Mesendoderm (in vitro differentiated cells): Measurements from ENCODE around the gene CCL7.

Experiments used
- DNase-seq: peaks from one replicate; pipeline ENCODE4 v3.0.0; 2013
- H2AK5ac ChIP-seq: 2 replicates; pipeline ENCODE4 v1.6.1; 2013; ENCODE audit warnings: low read length, inconsistent platforms
- H2BK120ac ChIP-seq: 2 replicates; pipeline ENCODE4 v1.6.1; 2013; ENCODE audit warnings: low read depth, mild to moderate bottlenecking, low read length, moderate library complexity, mixed read lengths
- H2BK15ac ChIP-seq: replicated peaks from 2 replicates; pipeline ENCODE4 v1.6.1; 2013; ENCODE audit warnings: low read depth, mild to moderate bottlenecking, moderate library complexity
- H2BK5ac ChIP-seq: 2 replicates; pipeline ENCODE4 v1.6.1; 2013; ENCODE audit warnings: low read length, inconsistent platforms
- H3K18ac ChIP-seq: 2 replicates; pipeline ENCODE4 v1.6.1; 2013; ENCODE audit warnings: mild to moderate bottlenecking, low read length, mixed read lengths
- H3K23ac ChIP-seq: one replicate; pipeline ENCODE4 v1.6.1; 2013; ENCODE audit warnings: low read length
- H3K27ac ChIP-seq: 2 replicates; pipeline ENCODE4 v1.5.1; 2013; ENCODE audit warnings: low read depth, mild to moderate bottlenecking, inconsistent platforms, low read length, moderate library complexity
- H3K27me3 ChIP-seq: 2 replicates; pipeline ENCODE4 v1.6.1; 2013; ENCODE audit warnings: low read length, control low read depth, mild to moderate bottlenecking, inconsistent platforms; ENCODE audit not compliant: insufficient read depth, poor library complexity
- H3K36me3 ChIP-seq: 2 replicates; pipeline ENCODE4 v1.6.1; 2013; ENCODE audit warnings: low read length, inconsistent platforms; ENCODE audit not compliant: control insufficient read depth, insufficient read depth
- H3K4ac ChIP-seq: one replicate; pipeline ENCODE4 v1.6.1; 2013; ENCODE audit warnings: low read depth, mild to moderate bottlenecking, low read length, moderate library complexity
- H3K4me1 ChIP-seq: 2 replicates; pipeline ENCODE4 v1.6.1; 2013; ENCODE audit warnings: low read depth, low read length, inconsistent platforms; ENCODE audit not compliant: control insufficient read depth
- H3K4me2 ChIP-seq: 2 replicates; pipeline ENCODE4 v1.6.1; 2013; ENCODE audit warnings: low read length
- H3K4me3 ChIP-seq: 2 replicates; pipeline ENCODE4 v1.5.1; 2013; ENCODE audit warnings: mild to moderate bottlenecking, low read length
- H3K56ac ChIP-seq: one replicate; pipeline ENCODE4 v1.6.1; 2013; ENCODE audit warnings: low read length
- H3K79me1 ChIP-seq: 2 replicates; pipeline ENCODE4 v1.6.1; 2013; ENCODE audit warnings: low read length, inconsistent platforms
- H3K79me2 ChIP-seq: 2 replicates; pipeline ENCODE4 v1.6.1; 2013; ENCODE audit warnings: mild to moderate bottlenecking, low read length; ENCODE audit not compliant: control insufficient read depth, insufficient read depth
- H3K9ac ChIP-seq: 2 replicates; pipeline ENCODE4 v1.6.1; 2013; ENCODE audit warnings: low read length, inconsistent platforms
- H4K5ac ChIP-seq: one replicate; pipeline ENCODE4 v1.6.1; 2013; ENCODE audit warnings: low read length
- H4K8ac ChIP-seq: one replicate; pipeline ENCODE4 v1.6.1; 2013; ENCODE audit warnings: low read depth, mild to moderate bottlenecking, control low read depth, low read length, moderate library complexity
- WGBS: extraction: QIAGEN DNeasy Blood & Tissue Kit; methylation state at CpG from one replicate; pipeline ENCODE4 v1.1.7; 2013; ENCODE audit warnings: low lambda C conversion rate, missing lambda C conversion rate; ENCODE audit not compliant: insufficient coverage; ENCODE audit errors: extremely low coverage; 5-methylcytosine and 5-hydroxymethylcytosine counted together

The CCL7 gene

GRCh38 chr17:34302636-34303035 lies 32.6 kb downstream of the CCL7 start:
- Histone ChIP-seq H4K8ac (no peak overlapping the region), H3K27me3 (no peaks in the 10 kb centered on the region), H4K5ac (no peak overlapping the region), H3K23ac (no peak overlapping the region), H3K79me2 (no peaks in the 10 kb centered on the region), H3K79me1 (no peaks in the 10 kb centered on the region), H3K4me1 (peaks cover 3% of the 10 kb centered on the region), H3K36me3 (no peaks in the 10 kb centered on the region), H3K9ac (no peak overlapping the region), H3K56ac (no peak overlapping the region), H3K4me2 (no peak overlapping the region), H2BK120ac (no peak overlapping the region), H2AK5ac (no peak overlapping the region), H3K4ac (no peak overlapping the region), H3K4me3 (no peak overlapping the region), H2BK5ac (no peak overlapping the region), H3K18ac (no peak overlapping the region), H2BK15ac (no peak overlapping the region), H3K27ac (no peak overlapping the region)
- WGBS = no CpG with 5 or more reads among the region's 1 CpG
- no peak for DNase-seq

GRCh38 chr17:34303606-34304005 lies 33.6 kb downstream of the CCL7 start:
- Histone ChIP-seq H2BK5ac (no peak overlapping the region), H3K4ac (no peak overlapping the region), H3K9ac (no peak overlapping the region), H2BK15ac (no peak overlapping the region), H3K4me3 (no peak overlapping the region), H3K18ac (no peak overlapping the region), H3K79me1 (no peaks in the 10 kb centered on the region), H3K79me2 (no peaks in the 10 kb centered on the region), H4K8ac (no peak overlapping the region), H3K36me3 (no peaks in the 10 kb centered on the region), H3K56ac (no peak overlapping the region), H3K4me1 (peaks cover under 1% of the 10 kb centered on the region), H3K27ac (no peak overlapping the region), H3K4me2 (no peak overlapping the region), H3K23ac (no peak overlapping the region), H4K5ac (no peak overlapping the region), H3K27me3 (no peaks in the 10 kb centered on the region), H2AK5ac (no peak overlapping the region), H2BK120ac (no peak overlapping the region)
- WGBS = no CpG with 5 or more reads among the region's 2 CpGs
- no peak for DNase-seq

GRCh38 chr17:34305061-34305460 lies 35.0 kb downstream of the CCL7 start:
- H3K4me1 ChIP-seq = no peaks in the 10 kb centered on the region
- WGBS = no CpG with 5 or more reads among the region's 4 CpGs

GRCh38 chr17:34305606-34306005 lies 35.6 kb downstream of the CCL7 start:
- H3K4me1 ChIP-seq = no peaks in the 10 kb centered on the region
- no peak overlapping the region for H3K9ac ChIP-seq
- no peaks in the 10 kb centered on the region for H3K79me2 ChIP-seq
- peak overlapping the region; percentile 49 for H2BK5ac ChIP-seq
- no peak overlapping the region for H3K23ac ChIP-seq
- H3K4me3 ChIP-seq = no peak overlapping the region
- no peak overlapping the region for H3K56ac ChIP-seq
- H2AK5ac ChIP-seq = no peak overlapping the region
- no peak overlapping the region for H3K4me2 ChIP-seq
- H2BK120ac ChIP-seq = no peak overlapping the region
- H3K36me3 ChIP-seq = no peaks in the 10 kb centered on the region
- no peak overlapping the region for H3K18ac ChIP-seq
- H3K4ac ChIP-seq = no peak overlapping the region
- H3K79me1 ChIP-seq = no peaks in the 10 kb centered on the region
- no peak for DNase-seq
- H2BK15ac ChIP-seq = no peak overlapping the region
- no peak overlapping the region for H3K27ac ChIP-seq
- H4K5ac ChIP-seq = no peak overlapping the region
- H3K27me3 ChIP-seq = no peaks in the 10 kb centered on the region
- H4K8ac ChIP-seq = no peak overlapping the region

More at GRCh38 chr17:34305061-34305460, 35.0 kb downstream of the CCL7 start:
- Histone ChIP-seq H3K56ac (no peak overlapping the region), H3K18ac (no peak overlapping the region), H3K9ac (no peak overlapping the region), H3K36me3 (no peaks in the 10 kb centered on the region), H3K23ac (no peak overlapping the region), H3K4ac (no peak overlapping the region), H3K4me2 (no peak overlapping the region), H3K4me3 (no peak overlapping the region), H3K79me2 (no peaks in the 10 kb centered on the region), H3K27ac (no peak overlapping the region), H4K8ac (no peak overlapping the region), H2BK120ac (no peak overlapping the region), H2BK5ac (no peak overlapping the region), H3K27me3 (no peaks in the 10 kb centered on the region), H2BK15ac (no peak overlapping the region), H2AK5ac (peak overlapping the region; percentile 84), H4K5ac (no peak overlapping the region), H3K79me1 (no peaks in the 10 kb centered on the region)
- no peak for DNase-seq

GRCh38 chr17:34306466-34306865 lies 36.4 kb downstream of the CCL7 start:
- peak overlapping the region; percentile 14 for H3K9ac ChIP-seq
- peak overlapping the region; percentile 53 for H2BK5ac ChIP-seq
- H2BK15ac ChIP-seq = no peak overlapping the region
- no peaks in the 10 kb centered on the region for H3K79me1 ChIP-seq
- H3K4me3 ChIP-seq = no peak overlapping the region
- no peak overlapping the region for H2AK5ac ChIP-seq
- WGBS = no CpG with 5 or more reads among the region's 3 CpGs
- no peaks in the 10 kb centered on the region for H3K36me3 ChIP-seq
- no peak overlapping the region for H3K18ac ChIP-seq
- H3K79me2 ChIP-seq = no peaks in the 10 kb centered on the region
- H3K27ac ChIP-seq = no peak overlapping the region
- H4K8ac ChIP-seq = no peak overlapping the region
- peak overlapping the region; percentile 68 for H3K56ac ChIP-seq
- H2BK120ac ChIP-seq = peak overlapping the region; percentile 37
- H3K23ac ChIP-seq = no peak overlapping the region
- no peak overlapping the region for H3K4ac ChIP-seq
- no peak overlapping the region for H4K5ac ChIP-seq
- no peak overlapping the region for H3K4me2 ChIP-seq
- no peaks in the 10 kb centered on the region for H3K4me1 ChIP-seq
- no peaks in the 10 kb centered on the region for H3K27me3 ChIP-seq
- DNase-seq = peak; percentile 74

- H2AK5ac ChIP-seq = no peak overlapping the region
- no peak overlapping the region for H2BK5ac ChIP-seq
- no peak overlapping the region for H2BK15ac ChIP-seq
- no peak overlapping the region for H3K27ac ChIP-seq
- no CpG with 5 or more reads among the region's 3 CpGs for WGBS
- no peaks in the 10 kb centered on the region for H3K27me3 ChIP-seq
- H3K23ac ChIP-seq = no peak overlapping the region
- H3K79me1 ChIP-seq = no peaks in the 10 kb centered on the region
- no peak overlapping the region for H3K18ac ChIP-seq
- no peak overlapping the region for H3K9ac ChIP-seq
- no peak for DNase-seq
- H4K8ac ChIP-seq = no peak overlapping the region
- H3K4me3 ChIP-seq = no peak overlapping the region
- H3K36me3 ChIP-seq = no peaks in the 10 kb centered on the region
- no peak overlapping the region for H3K4ac ChIP-seq
- no peaks in the 10 kb centered on the region for H3K4me1 ChIP-seq
- no peak overlapping the region for H4K5ac ChIP-seq
- no peak overlapping the region for H3K56ac ChIP-seq
- H3K4me2 ChIP-seq = no peak overlapping the region
- no peak overlapping the region for H2BK120ac ChIP-seq
- no peaks in the 10 kb centered on the region for H3K79me2 ChIP-seq
These were observed 37.1 kb downstream of the CCL7 start for GRCh38 chr17:34307110-34307509.
